Naive thymus-derived CD4-positive, alpha-beta T cell (primary cell): ENCODE measurements around the gene COX8C. TPM values are rescaled to one million over a fixed set of nuclear protein-coding genes. Genes with fewer than 3 reads are reported as not detected.
"Not testable (repeated sequence)": the region's sequence is repeated elsewhere in the genome, so short reads cannot be mapped to it uniquely, and the experiment has no call there.

ENCODE experiments used
- ATAC-seq: fragments of 150-1000 bp; cut with Tn5 transposase; 2 replicates; pipeline ENCODE4 v1.10.0; 2021; ENCODE audit warnings: mild to moderate bottlenecking, moderate library complexity
- CTCF ChIA-PET: fragments of 350-600 bp; sonication (Branson Sonifier 250); formaldehyde crosslinking; loops from one replicate; lab custom pipeline; 2021; ENCODE audit warnings: antibody characterized with exemption; lab: Charles Lee
- POLR2A ChIA-PET: fragments of 350-600 bp; sonication (Branson Sonifier 250); formaldehyde crosslinking; loops from one replicate; lab custom pipeline; 2021; ENCODE audit warnings: antibody characterized with exemption, inconsistent platforms; lab: Charles Lee
- DNase-seq, 9 donors: peaks; one replicate each; pipeline versions ENCODE4 v3.0.0 to v3.0.0-alpha.2; 2020 to 2022; ENCODE audit warnings: mixed read lengths in 1 of 9
- H3K27ac ChIP-seq: one replicate; pipeline ENCODE4 v1.7.0; 2013; ENCODE audit warnings: mild to moderate bottlenecking, low read depth, low read length, moderate library complexity
- H3K27me3 ChIP-seq, 2 donors: one replicate each; pipeline ENCODE4 v1.7.0; 2013; ENCODE audit warnings: low read length in 2 of 2, mild to moderate bottlenecking in 2 of 2, moderate library complexity in 2 of 2; ENCODE audit not compliant: control insufficient read depth in 2 of 2, insufficient read depth in 2 of 2
- H3K36me3 ChIP-seq, 3 experiments: 1 replicate in 2 of 3; 2 replicates in 1 of 3; pipeline ENCODE4 v1.7.0; 2013; ENCODE audit warnings: low read length in 3 of 3, mild to moderate bottlenecking in 3 of 3, moderate library complexity in 1 of 3; ENCODE audit not compliant: insufficient read depth in 3 of 3, control insufficient read depth in 2 of 3
- H3K4me1 ChIP-seq, 2 donors: one replicate each; pipeline ENCODE4 v1.7.0; 2013; ENCODE audit warnings: low read length in 2 of 2, mild to moderate bottlenecking in 2 of 2, moderate library complexity in 1 of 2; ENCODE audit not compliant: control insufficient read depth in 2 of 2, insufficient read depth in 2 of 2
- H3K4me3 ChIP-seq: 2 replicates; pipeline ENCODE4 v1.7.0; 2013; ENCODE audit warnings: mild to moderate bottlenecking, low read length
- H3K9me3 ChIP-seq, 3 experiments: 1 replicate in 2 of 3; 2 replicates in 1 of 3; pipeline ENCODE4 v1.7.0; 2013; ENCODE audit warnings: low read length in 3 of 3; ENCODE audit not compliant: control insufficient read depth in 2 of 3
- H3K27ac Mint-ChIP-seq, 9 donors: one replicate each; pipeline ENCODE4 v1.8.0; 2020 to 2022; ENCODE audit warnings: mixed read lengths in 9 of 9, mild to moderate bottlenecking in 8 of 9, moderate library complexity in 5 of 9, inconsistent platforms in 2 of 9
- H3K27me3 Mint-ChIP-seq, 5 donors: one replicate each; pipeline ENCODE4 v1.8.0; 2021 to 2022; ENCODE audit warnings: mixed read lengths in 5 of 5, mild to moderate bottlenecking in 1 of 5
- H3K36me3 Mint-ChIP-seq, 5 donors: one replicate each; pipeline ENCODE4 v1.8.0; 2020 to 2022; ENCODE audit warnings: mixed read lengths in 5 of 5, mild to moderate bottlenecking in 3 of 5, inconsistent platforms in 1 of 5
- H3K4me1 Mint-ChIP-seq, 7 donors: one replicate each; pipeline ENCODE4 v1.8.0; 2020 to 2022; ENCODE audit warnings: mixed read lengths in 7 of 7, mild to moderate bottlenecking in 3 of 7, inconsistent platforms in 1 of 7
- H3K4me3 Mint-ChIP-seq, 10 donors: one replicate each; pipeline ENCODE4 v1.8.0; 2020 to 2022; ENCODE audit warnings: mild to moderate bottlenecking in 10 of 10, mixed read lengths in 10 of 10, moderate library complexity in 6 of 10, inconsistent platforms in 2 of 10
- H3K9me3 Mint-ChIP-seq, 11 donors: one replicate each; pipeline ENCODE4 v1.8.0; 2020 to 2022; ENCODE audit warnings: mixed read lengths in 11 of 11, mild to moderate bottlenecking in 4 of 11, inconsistent platforms in 1 of 11, moderate library complexity in 1 of 11
- intact Hi-C, 2 donors: fragments of 100-400 bp; cut with micrococcal nuclease; formaldehyde crosslinking; loops; one replicate each; pipeline ENCODE4 v1.15.1; 2023
- polyA plus RNA-seq, 2 donors: library from polyadenylated mRNA; unstranded; fragments of 300-500 nt; fragmentation: Illumina TruSeq; gene quantifications; one replicate each; pipeline ENCODE4 v1.2.3, GENCODE V29; 2021
- total RNA-seq, 6 experiments: library from RNA in 5 of 6; stranded (reverse) in 5 of 6; gene quantifications; 1 replicate in 5 of 6; 2 replicates in 1 of 6; pipeline ENCODE4 v1.2.3 and lab custom pipeline; 2021 to 2026

The COX8C gene
- total and polyA plus RNA-seq, 7 experiments from 2014 or later = not detected

GRCh38 chr14:93379831-93380230, 32.8 kb downstream of the COX8C start:
- Histone ChIP-seq H3K27me3 (no peaks in the 10 kb centered on the region), H3K27ac (no peak overlapping the region), H3K36me3 (no peaks in the 10 kb centered on the region), H3K4me3 (no peak overlapping the region), H3K4me1 (no peaks in the 10 kb centered on the region), H3K9me3 (no peaks in the 10 kb centered on the region)
- H3K36me3 Mint-ChIP-seq = peaks cover 0 to 5% (median 0%) of the 10 kb centered on the region in 5 donors
- ChIA-PET CTCF (no interaction called here), POLR2A (no interaction called here)
- DNase-seq = no peak
- H3K27ac Mint-ChIP-seq = no peak overlapping the region
- peak; percentile 22 for ATAC-seq
- H3K4me3 Mint-ChIP-seq = no peak overlapping the region
- peaks cover 20 to 43% (median 24%) of the 10 kb centered on the region in 5 donors for H3K27me3 Mint-ChIP-seq
- peaks cover 0 to 13% (median 4%) of the 10 kb centered on the region in 11 donors for H3K9me3 Mint-ChIP-seq
- no peaks in the 10 kb centered on the region for H3K4me1 Mint-ChIP-seq
- intact Hi-C loops = no loop called here

DNA sequence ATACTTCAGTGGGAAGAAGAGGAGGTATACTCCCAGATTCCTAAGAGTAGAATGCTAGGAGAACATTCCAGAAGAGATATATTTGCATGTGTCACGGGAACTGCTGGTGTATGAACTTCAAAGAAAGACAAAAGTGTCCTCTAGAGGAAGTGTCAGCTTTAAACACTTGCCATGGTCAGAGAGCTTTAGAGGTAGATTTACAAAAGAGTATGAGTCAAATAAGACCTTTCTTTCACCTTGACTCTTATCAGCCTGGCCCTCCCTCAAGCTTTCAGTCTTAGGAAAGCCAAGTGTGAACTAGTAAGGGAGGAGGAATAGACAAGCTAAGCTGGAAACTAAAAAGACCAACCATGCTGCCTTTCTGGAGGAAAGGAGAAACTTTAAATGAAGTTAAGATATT, 34.7 kb downstream of the COX8C start:
- ATAC-seq (no peak), DNase-seq (no peak)
- no peaks in the 10 kb centered on the region for H3K4me1 ChIP-seq
- Mint-ChIP-seq H3K9me3 (peaks cover 0 to 18% (median 2%) of the 10 kb centered on the region in 11 donors), H3K27me3 (peaks cover 23 to 53% (median 33%) of the 10 kb centered on the region in 5 donors), H3K27ac (no peak overlapping the region), H3K36me3 (peaks cover 0 to 5% (median 0%) of the 10 kb centered on the region in 5 donors), H3K4me3 (no peak overlapping the region), H3K4me1 (no peaks in the 10 kb centered on the region)
- H3K4me3 ChIP-seq = no peak overlapping the region
- intact Hi-C loops = no loop called here
- no peaks in the 10 kb centered on the region for H3K27me3 ChIP-seq
- no peaks in the 10 kb centered on the region for H3K36me3 ChIP-seq
- POLR2A ChIA-PET = no interaction called here
- CTCF ChIA-PET = no interaction called here
- no peak overlapping the region for H3K27ac ChIP-seq
- no peaks in the 10 kb centered on the region for H3K9me3 ChIP-seq

DNA sequence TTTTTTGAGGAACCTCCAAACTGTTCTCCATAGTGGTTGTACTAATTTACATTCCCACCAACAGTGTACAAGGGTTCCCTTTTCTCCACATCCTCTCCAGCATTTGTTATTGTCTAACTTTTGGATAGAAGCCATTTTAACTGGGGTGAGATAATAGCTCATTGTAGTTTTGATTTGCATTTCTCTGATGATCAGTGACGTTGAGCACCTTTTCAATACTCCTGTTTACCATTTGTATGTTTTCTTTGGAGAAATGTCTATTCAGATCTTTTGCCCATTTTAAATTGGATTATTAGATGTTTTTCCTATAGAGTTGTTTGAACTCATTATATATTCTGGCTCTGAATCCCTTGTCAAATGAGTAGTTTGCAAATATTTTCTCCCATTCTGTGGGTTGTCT, 37.3 kb downstream of the COX8C start:
- H3K4me3 Mint-ChIP-seq, H3K36me3 Mint-ChIP-seq: not testable (repeated sequence)
- H3K27me3 Mint-ChIP-seq = peaks cover 38 to 56% (median 41%) of the 10 kb centered on the region in 5 donors

DNA sequence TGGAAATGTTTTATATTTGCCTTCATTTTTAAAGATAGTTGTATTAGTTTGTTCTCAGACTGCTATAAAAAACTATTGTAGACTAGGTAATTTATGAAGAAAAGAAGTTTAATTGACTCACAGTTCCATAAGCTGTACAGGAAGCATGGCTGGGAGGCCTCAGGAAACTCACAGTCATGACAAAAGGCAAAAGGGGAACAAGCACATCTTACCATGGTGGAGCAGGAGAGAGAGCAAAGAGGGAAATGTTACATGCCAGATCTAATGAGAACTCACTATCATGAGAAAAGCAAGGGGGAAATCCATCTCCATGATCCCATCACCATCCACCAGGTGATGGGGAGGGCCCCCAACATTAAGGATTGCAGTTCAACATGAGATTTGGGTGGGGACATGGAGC, 48.2 kb downstream of the COX8C start:
- no peak overlapping the region for H3K27ac ChIP-seq
- no peak overlapping the region for H3K27ac Mint-ChIP-seq
- H3K9me3 Mint-ChIP-seq = peaks cover 2 to 24% (median 16%) of the 10 kb centered on the region in 11 donors

More for the DNA sequence above, 37.3 kb downstream of the COX8C start:
- DNase-seq, H3K4me1 Mint-ChIP-seq, H3K27ac ChIP-seq, H3K27ac Mint-ChIP-seq, H3K9me3 ChIP-seq, H3K27me3 ChIP-seq, POLR2A ChIA-PET, H3K36me3 ChIP-seq, ATAC-seq, intact Hi-C loops, H3K4me1 ChIP-seq, CTCF ChIA-PET, H3K4me3 ChIP-seq: not testable (repeated sequence)
- peaks cover 0 to 22% (median 4%) of the 10 kb centered on the region in 11 donors for H3K9me3 Mint-ChIP-seq

GRCh38 chr14:93396456-93396855, 49.5 kb downstream of the COX8C start:
- Histone ChIP-seq H3K9me3 (peaks cover 0 to 8% (median 3%) of the 10 kb centered on the region in 3 experiments), H3K27me3 (no peaks in the 10 kb centered on the region), H3K27ac (no peak overlapping the region), H3K4me1 (no peaks in the 10 kb centered on the region), H3K4me3 (no peak overlapping the region), H3K36me3 (no peaks in the 10 kb centered on the region)
- CTCF ChIA-PET = no interaction called here
- no peaks in the 10 kb centered on the region for H3K4me1 Mint-ChIP-seq
- peaks cover 0 to 13% (median under 1%) of the 10 kb centered on the region in 5 donors for H3K36me3 Mint-ChIP-seq
- H3K9me3 Mint-ChIP-seq = peaks cover 2 to 24% (median 16%) of the 10 kb centered on the region in 11 donors
- ATAC-seq (no peak), DNase-seq (no peak)
- peaks cover 11 to 53% (median 51%) of the 10 kb centered on the region in 5 donors for H3K27me3 Mint-ChIP-seq
- H3K4me3 Mint-ChIP-seq = no peak overlapping the region
- intact Hi-C loops = no loop called here
- POLR2A ChIA-PET = no interaction called here
- no peak overlapping the region for H3K27ac Mint-ChIP-seq

More for the DNA sequence above, 48.2 kb downstream of the COX8C start:
- ChIA-PET POLR2A (no interaction called here), CTCF (no interaction called here)
- Mint-ChIP-seq H3K4me1 (no peaks in the 10 kb centered on the region), H3K36me3 (peaks cover 0 to 9% (median 0%) of the 10 kb centered on the region in 5 donors), H3K27me3 (peaks cover 17 to 49% (median 47%) of the 10 kb centered on the region in 5 donors), H3K4me3 (no peak overlapping the region)
- H3K9me3 ChIP-seq = peaks cover 0 to 8% (median 3%) of the 10 kb centered on the region in 3 experiments
- H3K36me3 ChIP-seq = no peaks in the 10 kb centered on the region
- H3K4me3 ChIP-seq = no peak overlapping the region
- DNase-seq (no peak), ATAC-seq (no peak)
- intact Hi-C loops = no loop called here
- no peaks in the 10 kb centered on the region for H3K4me1 ChIP-seq
- H3K27me3 ChIP-seq = no peaks in the 10 kb centered on the region

Other genes with a start within 250 kb of the COX8C start
- gene ITPK1, start 231.3 kb upstream of the COX8C start, total RNA-seq = 10 to 100 TPM; 19.6 to 71.8 (median 27.4) TPM
- gene ITPK1, start 231.3 kb upstream of the COX8C start, polyA plus RNA-seq = 10 to 100 TPM; 10.2 to 16.8 TPM
- gene MOAP1, start 162.3 kb upstream of the COX8C start, total RNA-seq = 100 to 1,000 TPM in 1 of 5 experiments, 10 to 100 TPM in 4; 20.5 to 102 (median 43.6) TPM
- gene MOAP1, start 162.3 kb upstream of the COX8C start, polyA plus RNA-seq = 10 to 100 TPM; 59.4 to 80.8 TPM
- gene LYSET, start 161.9 kb upstream of the COX8C start, total RNA-seq = 10 to 100 TPM in 4 of 5 experiments, 1 to 10 TPM in 1; 8.0 to 26.6 (median 12.4) TPM
- gene LYSET, start 161.9 kb upstream of the COX8C start, polyA plus RNA-seq = 10 to 100 TPM; 42.1 to 47.7 TPM
- 10 to 100 TPM in 2 of 5 experiments, 1 to 10 TPM in 3; 3.5 to 17.4 (median 8.3) TPM for gene GON7, start 140.1 kb upstream of the COX8C start, total RNA-seq
- 10 to 100 TPM; 12.4 to 19.2 TPM for gene GON7, start 140.1 kb upstream of the COX8C start, polyA plus RNA-seq
- 10 to 100 TPM; 10.1 to 31.3 (median 13.5) TPM for gene UBR7, start 139.9 kb upstream of the COX8C start, total RNA-seq
- gene UBR7, start 139.9 kb upstream of the COX8C start, polyA plus RNA-seq = 10 to 100 TPM; 26.6 to 27.8 TPM
- 10 to 100 TPM; 18.5 to 31.7 (median 27.5) TPM for gene BTBD7, start 14.1 kb upstream of the COX8C start, total RNA-seq
- 10 to 100 TPM in 1 of 2 donors, 1 to 10 TPM in 1; 7.5 to 12.4 TPM for gene BTBD7, start 14.1 kb upstream of the COX8C start, polyA plus RNA-seq
- under 1 TPM in 4 of 5 experiments, not detected in 1; 0.05 to 0.15 (median 0.08) TPM for gene UNC79, start 83.8 kb downstream of the COX8C start, total RNA-seq
- gene UNC79, start 83.8 kb downstream of the COX8C start, polyA plus RNA-seq = not detected